GDM1 (cell line): ENCODE measurements around the gene P2RY8.
"Not testable (repeated sequence)": the region's sequence is repeated elsewhere in the genome, so short reads cannot be mapped to it uniquely, and the experiment has no call there.

ENCODE experiments used
- DNase-seq: peaks from one replicate; lab custom pipeline; 2025; lab: John Stamatoyannopoulos, UW

The P2RY8 gene

DNA sequence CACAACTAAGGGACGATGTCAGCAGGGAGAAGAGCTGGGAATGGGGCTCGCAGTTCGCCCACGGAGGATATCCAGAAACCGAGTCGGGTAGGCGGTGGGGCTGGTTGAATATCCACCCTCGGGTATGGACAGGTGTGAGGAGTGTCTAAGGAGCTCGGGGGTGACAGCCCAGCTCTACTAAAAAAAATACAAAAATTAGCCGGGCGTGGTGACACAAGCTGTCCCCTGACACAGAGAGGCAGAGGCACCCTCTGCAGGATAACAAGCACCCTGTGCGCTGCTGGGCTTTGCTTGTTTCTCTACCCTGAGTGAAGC is 72.1 kb downstream of the P2RY8 start:
- no peak for DNase-seq

DNA sequence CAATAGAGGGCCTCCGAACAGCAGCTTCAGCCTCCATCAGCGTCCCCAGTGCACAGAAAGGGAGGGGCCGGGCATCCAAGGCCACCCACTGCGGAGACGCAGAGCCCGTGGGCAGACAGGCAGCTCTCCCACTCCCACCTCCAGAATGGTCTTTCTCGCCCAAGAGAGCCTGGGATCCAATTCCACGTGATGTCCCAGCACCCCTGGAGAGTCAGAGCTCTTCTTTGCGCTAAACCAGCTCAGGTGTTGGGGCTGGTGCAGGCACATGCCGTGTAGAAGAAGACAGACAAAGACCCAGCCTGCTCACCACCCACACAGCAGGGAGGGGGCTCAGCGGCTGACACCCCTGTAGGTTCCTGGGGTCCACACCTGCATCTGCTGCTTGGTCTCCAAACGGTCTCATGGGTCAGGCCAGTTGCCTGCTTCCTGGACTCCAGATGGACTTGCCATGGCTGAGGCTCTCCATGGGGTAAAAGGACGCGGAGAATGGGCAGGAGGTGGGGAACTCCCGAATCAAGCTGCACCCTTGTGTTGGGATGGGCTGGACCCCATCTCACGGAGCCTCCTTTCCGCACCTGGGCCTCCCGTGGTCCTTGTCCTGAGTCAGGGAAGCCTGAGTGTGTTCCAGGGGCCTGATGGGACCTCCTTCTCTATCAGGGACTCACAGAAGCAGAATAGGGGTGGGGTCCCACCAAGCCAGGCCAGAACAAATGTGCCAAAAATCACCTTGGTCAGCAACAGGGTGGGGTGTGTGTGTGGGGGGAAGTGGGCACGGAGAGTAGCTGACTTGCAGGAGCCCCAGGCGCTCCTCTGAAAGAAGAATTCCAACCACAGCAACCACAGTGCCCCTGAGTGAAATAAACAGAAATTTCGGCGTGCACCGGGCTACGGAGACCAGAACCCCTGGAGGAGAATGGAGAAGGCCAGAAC is 72.7 kb downstream of the P2RY8 start:
- DNase-seq, result no peak

DNA sequence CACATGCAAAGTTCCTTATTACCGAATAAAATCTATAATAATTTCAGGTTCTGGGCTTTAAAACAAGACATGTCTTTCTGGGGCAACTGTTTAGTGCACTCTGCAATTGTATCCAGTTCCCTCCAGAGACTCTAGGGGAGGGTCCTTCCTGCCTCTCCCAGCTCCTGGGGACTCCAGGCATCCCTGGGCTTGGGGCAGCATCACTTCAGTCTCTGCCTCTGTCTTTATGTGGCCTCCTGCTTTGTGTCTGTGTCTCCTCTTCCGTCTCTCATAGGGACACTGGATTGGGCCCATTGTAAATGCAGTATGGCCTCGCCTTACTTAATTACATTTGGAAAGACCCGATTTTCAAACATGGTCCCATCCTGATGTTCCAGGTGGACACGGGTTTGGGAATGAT is 73.4 kb downstream of the P2RY8 start:
- DNase-seq, result no peak

DNA sequence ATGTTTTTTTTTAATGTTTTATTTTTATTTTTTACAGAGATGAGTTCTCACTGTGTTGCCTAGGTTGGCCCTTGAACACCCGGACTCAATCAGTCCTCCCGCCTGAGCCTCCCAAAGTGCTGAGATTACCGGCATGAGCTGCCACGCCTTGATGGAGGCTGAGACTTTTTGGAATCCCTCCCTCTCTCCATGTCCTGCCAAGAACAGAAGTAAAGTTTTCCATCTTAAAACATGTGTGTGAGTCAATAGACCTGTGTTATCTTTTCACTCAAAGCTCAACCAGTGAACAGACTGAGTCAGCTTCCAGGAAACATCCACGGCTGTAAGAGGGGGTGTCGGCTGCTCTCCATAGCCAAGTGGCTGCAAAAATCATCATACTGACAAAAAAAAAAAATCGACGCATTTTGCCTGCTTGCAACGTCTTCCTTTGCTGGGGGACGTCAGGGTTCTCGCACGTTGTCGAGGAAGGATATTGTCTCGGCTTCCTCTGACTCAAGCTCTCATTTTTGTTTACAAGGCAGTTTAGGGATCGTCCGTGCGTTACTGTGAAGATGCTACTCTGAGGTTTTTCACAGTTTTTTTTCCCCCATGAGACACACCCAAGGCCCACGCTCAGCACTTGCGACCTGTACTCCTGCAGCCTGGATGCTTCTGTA is 74.3 kb downstream of the P2RY8 start:
- DNase-seq, result no peak

DNA sequence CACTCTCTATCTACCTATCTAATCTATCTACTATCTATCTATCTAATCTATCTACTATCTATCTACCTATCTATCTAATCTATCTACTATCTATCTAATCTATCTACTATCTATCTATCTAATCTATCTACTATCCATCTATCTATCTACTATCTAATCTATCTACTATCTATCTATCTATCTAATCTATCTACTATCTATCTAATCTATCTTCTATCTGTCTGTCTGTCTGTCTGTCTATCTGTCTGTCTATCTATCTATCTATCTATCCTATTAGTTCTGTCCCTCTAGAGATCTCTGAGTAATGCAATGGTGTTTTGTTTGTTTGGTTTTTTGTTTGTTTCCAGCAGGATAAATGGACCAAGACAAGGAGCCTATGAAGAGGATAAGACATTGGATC is 74.9 kb downstream of the P2RY8 start:
- DNase-seq, result no peak

DNA sequence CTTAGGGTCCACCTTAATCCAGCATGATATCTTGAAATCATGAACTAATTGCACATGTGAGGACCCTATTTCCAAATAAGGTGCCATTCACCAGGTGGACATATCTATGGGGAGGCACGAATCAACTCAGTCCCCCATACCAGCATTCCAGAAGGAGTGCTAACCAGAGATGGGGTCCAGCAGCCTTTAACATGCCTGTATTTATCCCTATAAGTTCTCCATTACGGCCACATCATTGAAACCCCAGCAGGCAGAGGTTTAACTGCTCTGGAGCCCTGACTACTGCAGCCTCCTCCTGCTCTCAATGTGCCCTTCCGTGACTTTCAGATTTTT is 81.1 kb downstream of the P2RY8 start:
- DNase-seq, result no peak

DNA sequence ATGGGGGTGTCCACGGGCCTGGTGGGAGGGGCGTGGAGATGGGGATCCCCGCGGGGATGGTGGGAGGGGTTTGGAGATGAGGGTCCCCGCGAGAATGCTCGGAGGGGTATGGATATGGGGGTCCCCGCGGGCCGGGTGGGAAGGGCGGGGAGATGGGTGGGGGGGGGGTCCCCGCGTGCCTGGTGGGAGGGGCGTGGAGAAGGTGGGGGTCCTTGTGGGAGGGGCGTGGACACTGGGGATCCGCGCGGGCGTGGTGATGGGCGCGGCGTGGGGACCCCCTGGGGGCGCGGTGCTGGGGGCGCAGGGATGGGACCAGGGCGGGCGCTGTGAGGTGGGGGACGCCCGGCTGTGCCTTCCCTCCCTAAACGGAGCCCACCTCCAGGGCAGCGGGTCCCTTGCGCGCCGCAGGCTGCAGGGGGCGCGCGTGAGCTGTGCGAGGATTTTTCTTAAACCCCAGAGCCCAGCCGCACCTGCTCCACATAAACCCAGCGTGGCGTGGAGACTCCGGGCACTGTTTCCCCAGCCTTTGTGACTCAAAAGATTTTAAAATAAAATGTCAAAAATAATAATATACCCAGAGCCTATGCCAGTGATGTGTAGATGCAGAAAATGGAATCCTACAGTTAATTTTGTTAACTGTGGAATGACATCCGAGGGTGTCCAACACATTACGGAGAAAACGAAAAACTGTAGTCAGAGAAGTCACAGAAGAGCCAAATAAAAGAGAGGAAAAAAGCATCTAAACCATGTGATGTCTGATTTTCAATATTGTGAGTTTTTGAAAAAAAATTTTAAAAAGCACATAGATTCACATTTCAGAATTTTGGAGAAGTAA is 82.8 kb downstream of the P2RY8 start:
- DNase-seq, result no peak

DNA sequence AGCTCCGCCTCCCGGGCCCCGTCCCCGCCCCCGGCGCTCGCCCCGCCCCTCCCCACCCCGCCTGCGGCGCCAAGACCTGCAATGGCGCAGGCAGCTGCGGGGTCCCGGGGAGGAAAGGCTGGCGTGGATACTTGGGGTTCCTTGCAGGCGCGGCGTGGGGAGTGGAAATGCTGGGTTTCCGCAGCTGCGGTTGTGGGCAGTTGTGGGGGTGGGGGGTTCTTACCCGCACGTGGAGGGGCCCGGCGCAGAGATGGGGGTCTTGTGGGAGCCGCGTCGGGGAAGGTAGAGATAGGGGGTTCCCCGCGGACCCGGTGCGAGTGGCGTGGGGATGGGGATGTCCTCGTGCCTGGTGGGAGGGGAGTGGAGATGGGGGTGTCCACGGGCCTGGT is 83.6 kb downstream of the P2RY8 start:
- DNase-seq, result no peak

DNA sequence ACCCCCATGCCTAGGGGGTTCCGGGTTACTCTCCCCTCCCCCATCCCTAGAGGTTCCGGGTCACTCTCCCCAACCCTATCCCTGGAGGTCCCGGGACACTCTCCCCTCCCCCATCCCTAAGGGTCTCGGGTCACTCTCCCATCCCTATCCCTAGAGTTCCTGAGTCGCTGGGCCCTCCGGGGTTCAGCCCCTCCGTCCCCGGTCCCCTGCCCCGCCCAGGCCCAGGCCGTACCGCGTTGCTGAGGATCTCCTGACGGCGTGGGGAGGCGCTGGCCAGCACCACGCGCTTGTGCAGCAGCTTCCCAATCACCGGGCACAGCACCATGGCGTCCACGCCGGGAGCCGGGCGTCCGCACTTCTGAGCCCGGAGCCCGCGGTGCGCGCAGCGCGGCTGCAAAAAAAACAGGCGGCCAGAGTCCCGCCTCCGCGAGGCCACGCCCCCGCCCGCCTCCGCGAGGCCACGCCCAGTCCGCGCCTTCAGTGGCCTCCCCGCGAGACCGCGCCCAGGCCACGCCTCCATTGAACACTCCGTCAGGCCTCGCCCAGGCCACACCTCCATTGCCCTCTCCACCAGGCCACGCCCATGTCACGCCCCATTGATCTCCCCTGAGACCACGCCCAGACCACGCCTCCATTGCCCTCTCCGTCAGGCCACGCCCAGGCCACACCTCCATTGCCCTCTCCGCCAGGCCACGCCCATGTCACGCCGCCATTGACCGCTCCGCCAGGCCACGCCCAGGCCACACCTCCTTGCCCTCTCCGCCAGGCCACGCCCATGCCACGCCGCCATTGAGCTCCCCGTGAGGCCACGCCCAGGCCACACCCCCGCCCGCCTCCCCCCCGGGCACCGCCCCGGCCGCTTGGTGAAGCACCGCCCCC is 84.2 kb downstream of the P2RY8 start, which contains the start of gene ASMTL:
Gene ASMTL, minus strand, starts transcription at position 394 of the 879 bp plus-strand sequence. Its CDS starts 69 bp downstream, at position 325.
- no peak for DNase-seq

DNA sequence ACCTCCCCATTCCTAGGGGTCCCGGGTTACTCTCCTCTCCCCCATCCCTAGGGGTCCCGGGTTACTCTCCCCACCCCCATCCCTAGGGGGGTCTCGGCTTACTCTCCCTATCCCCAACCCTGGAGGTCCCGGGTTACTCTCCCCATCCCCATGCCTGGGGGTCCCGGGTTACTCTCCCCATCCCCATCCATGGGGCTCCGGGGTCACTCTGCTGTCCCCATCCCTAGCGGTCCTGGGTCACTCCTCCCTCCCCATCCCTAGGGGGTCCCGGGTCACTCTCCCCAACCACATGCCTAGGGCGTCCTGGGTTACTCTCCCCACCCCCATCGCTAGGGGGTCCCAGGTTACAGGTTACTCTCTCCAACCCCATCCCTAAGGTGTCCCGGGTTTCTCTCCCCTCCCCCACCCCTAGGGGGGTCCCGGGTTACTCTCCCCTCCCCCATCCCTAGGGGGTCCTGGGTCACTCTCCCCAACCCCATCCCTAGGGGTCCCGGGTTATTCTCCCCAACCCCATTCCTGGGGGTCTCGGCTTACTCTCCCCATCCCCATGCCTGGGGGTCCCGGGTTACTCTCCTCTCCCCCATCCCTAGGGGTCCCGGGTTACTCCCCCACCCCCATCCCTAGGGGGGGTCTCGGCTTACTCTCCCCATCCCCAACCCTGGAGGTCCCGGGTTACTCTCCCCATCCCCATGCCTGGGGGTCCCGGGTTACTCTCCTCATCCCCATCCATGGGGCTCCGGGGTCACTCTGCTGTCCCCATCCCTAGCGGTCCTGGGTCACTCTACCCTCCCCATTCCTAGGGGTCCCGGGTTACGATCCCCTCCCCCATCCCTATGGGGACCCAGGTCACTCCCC is 85.1 kb downstream of the P2RY8 start:
- no peak for DNase-seq

DNA sequence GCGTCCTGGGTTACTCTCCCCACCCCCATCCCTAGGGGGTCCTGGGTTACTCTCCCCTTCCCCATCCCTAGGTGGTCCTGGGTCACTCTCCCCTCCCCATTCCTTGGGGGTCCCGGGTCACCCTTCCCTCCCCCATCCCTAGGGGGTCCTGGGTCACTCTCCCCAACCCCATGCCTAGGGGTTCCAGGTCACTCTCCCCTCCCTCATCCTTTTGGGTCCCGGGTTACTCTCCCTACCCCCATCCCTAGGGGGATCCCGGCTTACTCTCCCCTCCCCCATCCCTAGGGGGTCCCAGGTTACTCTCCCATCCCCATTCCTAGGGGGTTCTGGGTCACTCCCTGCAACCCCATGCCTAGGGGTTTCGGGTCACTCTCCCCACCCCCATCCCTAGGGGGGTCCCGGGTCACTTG is 85.7 kb downstream of the P2RY8 start:
- DNase-seq, result no peak

DNA sequence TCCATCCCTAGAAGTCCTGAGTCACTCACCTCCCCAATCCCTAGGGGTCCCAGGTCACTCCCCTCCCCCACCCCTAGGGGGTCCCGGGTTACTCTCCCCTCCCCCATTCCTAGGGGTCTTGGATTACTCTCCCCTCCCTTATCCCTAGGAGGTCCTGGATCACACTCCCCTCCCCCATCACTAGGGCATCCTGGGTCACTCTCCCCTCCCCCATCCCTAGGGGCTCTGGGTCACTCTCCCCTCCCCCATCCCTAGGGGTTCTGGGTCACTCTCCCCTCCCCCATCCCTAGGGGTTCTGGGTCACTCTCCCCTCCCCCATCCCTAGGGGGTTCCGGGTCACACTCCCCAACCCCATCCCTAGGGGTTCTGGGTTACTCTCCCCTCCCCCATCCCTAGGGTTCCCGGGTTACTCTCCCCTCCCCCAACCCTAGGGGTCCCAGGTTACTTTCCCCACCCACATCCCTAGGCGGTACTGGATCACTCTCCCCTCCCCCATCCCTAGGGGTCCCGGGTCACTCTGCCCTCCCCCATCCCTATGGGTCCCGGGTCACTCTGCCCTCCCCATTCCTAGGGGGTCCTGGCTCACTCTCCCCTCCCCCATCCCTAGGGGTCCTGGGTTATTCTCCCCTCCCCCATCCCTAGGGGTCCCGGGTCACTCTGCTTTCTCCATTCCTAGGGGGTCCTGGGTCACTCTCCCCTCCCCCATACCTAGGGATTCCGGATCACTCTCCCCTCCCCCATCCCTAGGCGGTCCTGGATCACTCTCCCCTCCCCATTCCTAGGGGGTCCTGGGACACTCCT is 86.4 kb downstream of the P2RY8 start:
- no peak for DNase-seq

DNA sequence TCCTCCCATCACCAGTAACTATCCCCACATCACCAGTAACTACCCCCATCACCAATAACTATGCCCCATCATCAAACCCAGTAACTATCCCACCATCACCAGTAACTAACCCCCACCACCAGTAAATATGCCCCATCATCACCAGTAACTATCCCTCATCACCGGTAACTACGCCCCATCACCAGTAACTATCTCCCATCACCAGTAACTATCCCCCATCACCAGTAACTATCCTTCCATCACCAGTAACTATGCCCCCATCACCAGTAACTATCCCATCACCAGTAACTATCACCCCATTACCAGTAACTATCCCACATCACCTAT is 87.2 kb downstream of the P2RY8 start:
- DNase-seq, result no peak

DNA sequence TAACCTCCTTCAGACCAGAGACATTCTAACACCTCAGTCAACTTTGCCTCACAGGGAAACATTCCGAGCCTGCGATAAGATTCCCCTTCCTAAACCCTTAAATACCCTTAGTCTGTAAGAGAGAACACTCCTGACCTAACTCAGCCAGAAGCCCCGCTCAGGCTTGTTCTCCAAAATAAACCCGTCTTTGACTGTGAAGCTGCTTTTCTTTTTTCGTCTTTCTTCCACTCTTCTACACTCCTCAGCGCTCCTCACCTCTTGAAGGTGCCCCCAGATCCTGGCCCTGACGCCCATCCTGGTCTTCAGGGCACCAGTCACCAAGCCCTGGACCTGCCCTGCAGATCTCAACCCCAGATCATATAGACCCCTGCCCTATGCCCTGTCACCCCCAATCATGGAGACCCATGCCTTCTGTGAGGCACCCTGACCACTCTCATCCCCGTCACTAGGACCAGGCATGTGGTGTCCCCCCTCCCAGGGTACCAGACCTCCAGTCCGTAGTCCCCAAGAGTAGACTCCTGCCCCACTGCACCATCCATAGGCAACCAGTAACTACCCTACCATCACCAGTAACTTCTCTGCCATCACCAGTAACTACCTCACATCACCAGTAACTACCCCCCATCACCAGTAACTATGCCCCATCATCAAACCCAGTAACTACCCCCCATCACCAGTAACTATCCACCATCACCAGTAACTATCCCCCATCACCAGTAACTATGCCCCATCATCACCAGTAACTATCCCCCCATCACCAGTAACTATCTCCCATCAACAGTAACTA is 87.8 kb downstream of the P2RY8 start:
- DNase-seq, result no peak

DNA sequence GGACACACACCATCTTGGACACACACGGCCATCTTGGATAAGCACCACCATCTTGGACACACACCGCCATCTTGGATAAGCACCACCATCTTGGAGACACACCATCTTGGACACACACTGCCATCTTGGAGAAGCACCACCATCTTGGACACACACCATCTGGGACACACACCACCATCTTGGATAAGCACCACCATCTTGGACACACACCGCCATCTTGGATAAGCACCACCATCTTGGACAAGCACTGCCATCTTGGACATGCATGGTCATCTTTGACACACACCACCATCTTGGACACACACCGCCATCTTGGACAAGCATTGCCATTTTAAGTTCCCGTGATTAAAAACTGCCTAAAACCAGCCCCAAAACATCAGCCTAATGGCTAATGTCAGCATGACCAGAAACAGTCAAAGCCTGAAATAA is 88.4 kb downstream of the P2RY8 start:
- not testable (repeated sequence) for DNase-seq

DNA sequence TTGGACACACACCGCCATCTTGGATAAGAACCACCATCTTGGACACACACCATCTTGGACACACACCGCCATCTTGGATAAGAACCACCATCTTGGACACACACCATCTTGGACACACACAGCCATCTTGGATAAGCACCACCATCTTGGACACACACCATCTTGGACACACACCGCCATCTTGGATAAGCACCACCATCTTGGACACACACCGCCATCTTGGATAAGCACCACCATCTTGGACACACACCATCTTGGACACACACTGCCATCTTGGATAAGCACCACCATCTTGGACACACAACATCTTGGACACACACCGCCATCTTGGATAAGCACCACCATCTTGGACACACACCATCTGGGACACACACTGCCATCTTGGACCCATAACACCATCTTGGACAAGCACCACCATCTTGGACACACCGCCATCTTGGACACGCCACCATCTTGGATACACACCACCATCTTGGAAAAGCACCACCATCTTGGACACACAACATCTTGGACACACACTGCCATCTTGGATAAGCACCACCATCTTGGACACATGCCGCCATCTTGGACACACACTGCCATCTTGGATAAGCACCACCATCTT is 88.9 kb downstream of the P2RY8 start:
- DNase-seq, result not testable (repeated sequence)

DNA sequence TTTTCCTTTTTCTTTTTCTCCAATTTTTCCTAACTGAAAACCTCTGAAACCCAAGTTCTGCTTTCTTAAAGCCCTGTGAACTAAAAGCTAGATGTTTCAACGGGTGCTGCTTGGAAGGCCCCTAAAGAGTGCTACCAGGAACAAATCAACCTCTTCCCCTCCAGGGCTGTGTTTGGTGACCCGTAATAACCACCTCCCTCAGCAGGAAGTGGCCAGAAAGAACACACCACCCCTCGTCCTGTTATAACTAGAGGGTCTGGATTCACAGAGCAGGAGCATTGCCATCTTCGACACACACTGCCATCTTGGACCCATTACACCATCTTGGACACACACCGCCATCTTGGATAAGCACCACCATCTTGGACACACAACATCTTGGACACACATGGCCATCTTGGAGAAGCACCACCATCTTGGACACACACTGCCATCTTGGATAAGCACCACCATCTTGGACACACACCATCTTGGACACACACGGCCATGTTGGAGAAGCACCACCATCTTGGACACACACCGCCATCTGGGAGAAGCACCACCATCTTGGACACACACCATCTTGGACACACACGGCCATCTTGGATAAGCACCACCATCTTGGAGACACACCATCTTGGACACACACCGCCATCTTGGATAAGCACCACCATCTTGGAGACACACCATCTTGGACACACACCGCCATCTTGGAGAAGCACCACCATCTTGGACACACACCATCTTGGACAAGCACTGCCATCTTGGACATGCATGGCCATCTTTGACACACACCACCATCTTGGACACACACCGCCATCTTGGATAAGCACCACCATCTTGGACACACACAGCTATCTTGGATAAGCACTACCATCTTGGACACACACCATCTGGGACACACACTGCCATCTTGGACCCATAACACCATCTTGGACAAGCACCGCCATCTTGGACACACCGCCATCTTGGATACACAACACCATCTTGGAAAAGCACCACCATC is 89.7 kb downstream of the P2RY8 start:
- DNase-seq, result not testable (repeated sequence)
